Activated T-cell treated with anti-CD3 and anti-CD28 coated beads for 4 hours (primary cell): ENCODE data around the gene LRBA.
A peak's percentile ranks its signal among the peaks of the same experiment; 100 is the strongest.
"Not testable (repeated sequence)": the region's sequence is repeated elsewhere in the genome, so short reads cannot be mapped to it uniquely, and the experiment has no call there.

Experiments used
- DNase-seq: peaks from one replicate; pipeline ENCODE4 v3.0.0-alpha.2; 2020

LRBA gene

DNA sequence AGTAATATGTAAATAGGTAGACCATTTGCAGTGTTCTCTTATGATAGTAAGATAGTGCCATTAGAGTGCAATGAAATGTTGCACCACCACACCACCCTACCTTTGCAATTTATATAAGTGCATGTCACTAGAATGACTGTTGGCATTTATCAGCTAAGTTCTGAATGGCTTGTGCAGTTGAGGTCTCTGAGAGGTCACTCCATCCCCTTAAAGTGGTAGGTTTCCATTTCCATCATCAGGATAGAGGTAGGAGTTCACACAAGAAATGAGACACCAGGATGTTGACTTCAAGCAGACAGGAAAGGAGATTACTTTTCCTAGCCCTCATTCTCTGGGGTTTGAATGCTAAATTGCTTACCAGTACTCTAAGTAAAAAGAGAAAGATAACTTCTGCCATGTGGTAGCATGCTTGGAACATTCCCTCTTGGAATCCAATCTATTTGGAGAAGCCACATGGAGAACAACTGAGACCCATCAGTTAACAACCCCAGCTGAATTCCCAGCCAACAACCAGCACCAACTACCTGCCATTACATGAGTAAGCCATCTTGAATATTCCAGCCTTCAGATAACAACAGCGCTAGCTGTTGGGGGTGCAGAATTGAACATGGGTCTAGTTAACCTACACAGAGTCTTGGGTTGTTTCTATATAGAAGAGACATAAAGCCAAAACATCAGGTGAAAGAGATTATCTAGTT lies 6.7 kb upstream of the LRBA start:
- DNase-seq = no peak

DNA sequence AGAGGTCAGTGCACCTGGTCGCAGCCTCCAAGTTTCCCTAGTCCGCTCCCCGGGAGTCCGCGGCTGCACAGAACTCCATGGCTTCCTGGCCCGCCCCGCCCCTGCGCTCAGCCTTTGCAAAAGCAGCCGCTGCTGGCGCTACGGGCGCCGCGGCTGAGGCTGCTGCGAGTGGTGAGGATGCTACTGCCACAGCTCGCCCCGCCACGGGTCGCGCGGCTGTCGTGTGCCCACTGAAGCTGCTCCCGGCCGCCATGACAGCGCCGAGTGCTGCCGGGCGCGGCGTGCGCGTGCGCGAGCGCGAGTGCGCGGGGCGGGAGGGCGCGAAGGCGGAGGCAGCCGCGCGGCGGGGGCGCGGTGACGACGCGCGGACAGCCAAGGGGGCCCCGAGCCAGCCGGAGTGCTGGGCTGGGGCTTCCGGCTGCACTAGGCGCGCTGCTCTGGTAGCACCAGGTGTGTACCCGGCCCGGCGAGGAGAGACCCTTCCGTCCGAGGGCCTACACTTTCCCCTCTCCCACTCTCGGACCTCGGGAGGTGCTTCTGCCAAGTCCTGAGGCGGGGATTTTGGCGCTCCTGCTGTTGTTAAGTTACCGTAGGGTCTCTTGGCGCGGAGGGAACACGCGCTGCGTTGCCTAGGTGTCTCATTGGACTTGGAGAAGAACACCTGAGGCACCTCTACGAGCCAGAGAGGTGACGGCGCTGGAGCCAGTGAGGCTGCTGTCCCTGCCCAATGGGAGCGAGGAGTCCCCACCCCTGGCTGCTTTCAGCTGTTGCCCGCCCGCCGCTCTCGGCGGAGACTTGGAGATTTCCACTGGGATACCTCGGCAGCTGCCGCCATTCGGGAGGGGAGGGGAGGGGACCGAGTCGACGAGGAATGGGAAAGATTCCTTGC lies 619 bp upstream of the LRBA start:
- peak; percentile 64 for DNase-seq

DNA sequence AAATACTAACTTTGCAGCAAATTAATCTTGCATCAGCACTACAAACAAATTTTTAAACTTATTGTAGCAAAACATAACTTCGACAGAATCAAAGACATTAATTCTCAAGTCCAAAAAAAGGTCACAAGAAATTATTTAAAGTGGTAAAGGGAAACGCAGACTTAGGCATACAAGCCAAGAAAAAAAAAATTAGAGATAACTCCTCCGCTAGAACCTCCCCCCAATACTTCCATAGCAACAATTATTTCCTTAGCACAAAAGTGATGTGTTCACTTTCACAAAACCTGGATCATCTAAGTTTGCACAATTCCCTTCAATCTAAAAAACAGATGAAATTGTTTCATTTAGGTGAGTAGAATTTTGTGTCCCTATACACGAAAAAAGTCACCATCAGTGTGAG lies 1.1 kb downstream of the LRBA start:
- no peak for DNase-seq

DNA sequence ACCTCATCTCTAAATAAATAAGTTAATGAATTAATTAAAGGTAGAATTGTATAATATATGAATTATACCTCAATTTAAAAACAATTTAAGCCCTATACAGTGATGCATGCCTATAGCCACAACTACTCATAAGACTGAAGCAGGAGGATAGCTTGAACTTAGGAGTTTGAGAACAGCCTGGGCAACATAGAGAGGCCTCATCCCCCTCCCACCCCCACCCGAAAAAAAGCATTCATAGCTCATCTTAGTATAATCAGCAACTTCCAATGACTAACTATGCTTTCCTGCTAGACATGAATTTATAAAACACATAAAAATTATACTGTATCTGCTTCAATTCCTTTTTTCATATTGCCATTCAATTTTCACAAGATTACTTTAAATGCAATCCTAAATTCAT lies 1.6 kb downstream of the LRBA start:
- no peak for DNase-seq

DNA sequence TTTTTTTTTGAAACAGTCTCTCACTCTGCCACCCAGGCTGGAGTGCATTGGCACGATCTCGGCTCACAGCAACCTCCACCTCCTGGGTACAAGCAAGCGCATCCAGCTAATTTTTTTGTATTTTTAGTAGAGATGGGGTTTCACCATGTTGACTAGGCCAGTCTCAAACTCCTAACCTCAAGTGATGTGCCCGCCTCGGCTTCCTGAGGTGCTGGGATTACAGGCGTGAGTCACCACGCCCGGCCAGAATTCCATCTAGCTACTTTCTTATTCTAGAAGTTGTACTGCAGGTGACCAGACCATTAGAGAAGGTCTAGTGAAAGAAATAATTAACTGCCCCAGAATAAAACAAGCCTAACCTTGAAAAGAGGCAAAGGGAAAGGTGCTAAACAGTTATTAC lies 2.3 kb downstream of the LRBA start:
- DNase-seq = no peak

DNA sequence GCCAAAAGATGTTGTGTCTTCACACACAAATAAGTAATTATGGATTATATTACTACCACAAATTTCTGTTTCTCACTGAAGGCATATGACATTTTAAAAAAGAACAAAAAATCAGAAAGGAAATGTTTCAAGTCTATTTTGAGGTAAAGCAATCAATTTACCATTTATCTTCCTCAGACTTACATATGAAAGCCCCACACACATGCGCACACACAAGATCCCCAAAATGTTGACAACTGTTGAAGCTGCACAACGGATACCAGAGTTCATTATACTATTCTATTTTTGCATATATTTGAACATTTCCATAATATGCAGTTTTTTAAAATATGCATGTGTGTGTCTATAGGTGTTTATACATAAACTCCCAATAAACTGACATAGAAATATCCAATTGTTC lies 2.7 kb downstream of the LRBA start:
- DNase-seq = no peak

GRCh38 chr4:151004222-151004621 lies 10.9 kb downstream of the LRBA start:
- no peak for DNase-seq

GRCh38 chr4:151000747-151001429 lies 14.2 kb downstream of the LRBA start:
- DNase-seq = no peak

DNA sequence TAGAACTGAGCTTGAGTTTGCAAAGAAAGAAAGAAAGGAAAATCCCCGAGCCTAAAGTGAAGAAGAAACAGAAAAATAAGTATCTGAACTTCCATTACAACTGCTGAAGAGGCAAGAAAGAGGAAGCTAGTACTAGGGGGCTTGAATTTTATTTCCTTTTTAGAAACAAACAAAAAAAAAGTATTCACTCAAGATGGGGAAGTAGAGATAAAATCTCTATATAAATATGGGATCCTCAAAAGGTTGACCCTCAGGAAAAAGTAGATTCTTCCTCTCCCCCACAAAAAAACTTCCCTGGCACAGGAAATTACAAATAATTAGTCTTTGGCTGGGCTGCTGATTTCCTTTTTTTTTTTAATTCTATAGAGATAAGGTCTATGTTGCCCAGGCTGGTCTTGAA lies 16.0 kb downstream of the LRBA start:
- no peak for DNase-seq

- DNase-seq = no peak
These were observed 17.9 kb downstream of the LRBA start for GRCh38 chr4:150997141-150997540.

DNA sequence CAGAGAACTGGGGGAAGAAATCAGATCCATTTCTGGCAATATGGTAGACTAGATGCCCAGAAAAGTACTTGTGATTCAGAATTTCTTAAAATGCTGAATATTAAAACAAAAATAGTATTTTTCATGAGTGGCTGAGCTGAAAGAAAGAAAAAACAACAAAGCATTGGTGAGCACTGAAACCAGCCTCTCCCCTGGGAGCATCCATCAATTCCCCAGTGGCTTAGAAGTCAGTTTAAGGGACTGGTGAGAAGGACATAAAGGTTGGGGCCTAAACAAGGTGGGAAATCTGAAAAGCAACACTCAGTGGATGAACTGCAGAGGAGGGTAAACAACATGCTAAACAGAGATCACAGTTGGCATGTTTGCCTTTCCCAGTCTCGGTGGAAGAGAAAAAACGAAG lies 20.4 kb downstream of the LRBA start:
- no peak for DNase-seq

DNA sequence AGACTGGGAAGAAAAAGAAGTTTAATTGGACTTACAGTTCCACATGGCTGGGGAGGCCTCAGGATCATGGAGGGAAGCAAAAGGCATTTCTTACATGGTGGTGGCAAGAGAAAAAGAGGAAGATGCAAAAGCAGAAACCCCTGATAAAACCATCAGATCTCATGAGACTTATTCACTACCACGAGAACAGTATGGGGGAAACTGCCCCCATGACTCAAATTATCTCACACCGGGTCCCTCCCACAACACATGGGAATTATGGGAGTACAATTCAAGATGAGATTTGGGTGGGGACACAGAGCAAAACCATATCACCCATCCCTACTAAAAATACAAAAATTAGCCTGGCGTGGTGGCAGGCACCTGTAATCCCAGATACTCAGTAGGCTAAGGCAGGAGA lies 21.5 kb downstream of the LRBA start:
- not testable (repeated sequence) for DNase-seq

GRCh38 chr4:150990993-150991392 lies 24.1 kb downstream of the LRBA start:
- DNase-seq = no peak

GRCh38 chr4:150990250-150990649 lies 24.8 kb downstream of the LRBA start:
- no peak for DNase-seq

DNA sequence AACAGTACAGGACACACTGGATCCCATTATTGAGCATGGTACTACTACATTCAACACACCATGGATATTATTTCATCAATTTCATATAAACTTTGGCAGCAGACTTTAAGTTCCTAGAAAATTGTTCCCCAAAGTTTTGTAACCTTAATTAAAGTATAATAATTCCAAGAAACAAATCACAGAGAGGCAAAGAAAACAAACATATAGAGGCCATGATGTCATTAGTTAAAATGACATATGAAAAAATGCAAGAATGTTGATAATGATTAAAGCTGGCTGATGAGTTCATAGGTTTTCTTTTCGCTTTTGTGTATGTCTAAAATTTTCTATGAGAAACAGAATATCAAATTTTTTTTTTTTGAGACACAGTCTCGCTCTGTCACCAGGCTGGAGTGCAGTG lies 26.8 kb downstream of the LRBA start:
- no peak for DNase-seq

GRCh38 chr4:150987204-150987603 lies 27.9 kb downstream of the LRBA start:
- no peak for DNase-seq

DNA sequence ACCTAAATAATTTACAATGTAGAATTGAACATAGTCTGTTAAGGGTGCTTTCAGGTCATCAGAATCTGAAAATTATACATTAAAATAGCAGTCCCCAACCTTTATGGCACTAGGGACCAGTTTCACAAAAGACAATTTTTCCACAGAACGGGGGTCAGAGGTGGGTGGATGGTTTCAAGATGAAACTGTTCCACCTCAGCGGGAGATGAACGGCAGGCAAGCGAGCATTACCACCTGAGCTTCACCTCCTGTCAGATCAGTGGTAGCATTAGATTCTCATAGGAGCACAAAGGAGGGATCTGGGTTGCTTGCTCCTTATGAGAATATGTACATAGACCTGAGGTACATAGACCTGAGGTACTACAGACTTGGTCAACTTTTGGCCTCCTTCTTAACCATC lies 29.0 kb downstream of the LRBA start:
- no peak for DNase-seq

DNA sequence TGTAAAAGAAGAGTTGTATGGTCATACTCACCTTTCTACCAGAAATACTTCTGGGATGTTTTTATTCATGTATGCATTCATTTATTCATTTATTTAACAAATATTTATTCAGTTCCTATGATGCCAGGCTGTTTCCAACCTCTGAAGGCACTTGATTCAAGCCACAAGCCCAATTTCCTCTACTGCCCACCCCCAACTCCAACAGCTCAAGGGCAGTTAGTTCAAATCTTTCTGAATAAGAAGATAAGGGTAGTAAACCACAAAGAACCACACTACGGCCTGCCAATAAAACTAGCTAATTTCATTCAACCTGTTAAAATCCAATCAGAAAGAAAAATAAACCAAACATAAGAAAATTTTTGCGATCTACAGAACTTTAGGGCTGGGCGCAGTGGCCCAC lies 31.2 kb downstream of the LRBA start:
- DNase-seq = no peak

GRCh38 chr4:150982557-150983233 lies 32.4 kb downstream of the LRBA start:
- DNase-seq = no peak

- no peak for DNase-seq
These were observed 36.1 kb downstream of the LRBA start for GRCh38 chr4:150978738-150979575.

- DNase-seq = no peak
These were observed 38.5 kb downstream of the LRBA start for GRCh38 chr4:150976478-150977118.

GRCh38 chr4:150974750-150975149 lies 40.3 kb downstream of the LRBA start:
- DNase-seq = no peak
